ENCODE results near the gene NUP58.
"Not testable (repeated sequence)": the region's sequence is repeated elsewhere in the genome, so short reads cannot be mapped to it uniquely, and the experiment has no call there.

Gene NUP58

DNA sequence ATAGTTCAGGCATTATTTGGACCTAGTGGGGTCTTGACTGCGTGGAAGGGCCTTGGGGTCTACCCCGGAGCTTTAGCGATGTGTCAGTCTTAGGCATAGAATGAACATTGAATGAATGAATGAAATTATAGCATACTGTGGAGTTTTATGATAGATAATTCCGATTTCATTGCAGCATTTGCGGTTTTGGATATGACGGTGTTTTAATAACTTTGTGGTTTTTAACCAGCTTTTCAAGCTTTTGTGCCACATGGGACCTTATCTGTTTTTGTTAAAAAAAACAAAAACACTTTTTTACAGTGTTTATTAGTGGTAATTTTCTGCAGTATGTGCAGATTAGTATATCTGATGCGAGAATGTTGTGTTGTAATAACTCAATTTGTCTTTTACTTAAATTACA lies 696 bp downstream of the NUP58 start:
- ATAC-seq (ENCODE audit: insufficient read depth, low read depth) (no peak), DNase-seq (no peak)
- Histone ChIP-seq H3K27ac (ENCODE audit: low read length) (peak overlapping the region; percentile 78), H3K4me2 (ENCODE audit: insufficient read depth, low read length) (peak overlapping the region; percentile 89), H3K79me2 (ENCODE audit: insufficient read depth, low read length) (peaks cover 62% of the 10 kb centered on the region), H3K36me3 (ENCODE audit: insufficient read depth, low read length) (peaks cover 39% of the 10 kb centered on the region), H4K20me1 (ENCODE audit: insufficient read depth, low read length) (peaks cover 46% of the 10 kb centered on the region), H3K9ac (ENCODE audit: low read depth, low read length) (peak overlapping the region; percentile 66), H3K27me3 (ENCODE audit: insufficient read depth, low read length, poor library complexity) (no peaks in the 10 kb centered on the region), H3K4me1 (ENCODE audit: insufficient read depth, low read length) (peaks cover 44% of the 10 kb centered on the region), H3K9me3 (ENCODE audit: insufficient read depth, low read length, severe bottlenecking) (no peaks in the 10 kb centered on the region), H2AFZ (ENCODE audit: low read depth, low read length) (peak overlapping the region; percentile 62), H3K4me3 (ENCODE audit: low read depth in 1 of 2, low read length in 2 of 2) (peak overlapping the region; percentile 62 to 86)
- TF ChIP-seq CTCF (IDR thresholded peaks at IDR 0.05; ENCODE audit: borderline replicate concordance, extremely low read depth, low read length, poor library complexity, severe bottlenecking) (no peak), EZH2 (IDR thresholded peaks at IDR 0.05; ENCODE audit: borderline replicate concordance, low read depth, low read length, severe bottlenecking) (no peak)

- ATAC-seq (ENCODE audit: insufficient read depth, low read depth) (no peak), DNase-seq (no peak)
- no peak overlapping the region for H3K4me3 ChIP-seq (ENCODE audit: low read depth in 1 of 2, low read length in 2 of 2)
- no peak overlapping the region for H2AFZ ChIP-seq (ENCODE audit: low read depth, low read length)
- H3K27ac ChIP-seq (ENCODE audit: low read length) = no peak overlapping the region
- H3K9ac ChIP-seq (ENCODE audit: low read depth, low read length) = no peak overlapping the region
- peaks cover 80% of the 10 kb centered on the region for H3K36me3 ChIP-seq (ENCODE audit: insufficient read depth, low read length)
- no peaks in the 10 kb centered on the region for H3K27me3 ChIP-seq (ENCODE audit: insufficient read depth, low read length, poor library complexity)
- H3K4me1 ChIP-seq (ENCODE audit: insufficient read depth, low read length) = peaks cover 34% of the 10 kb centered on the region
- H3K4me2 ChIP-seq (ENCODE audit: insufficient read depth, low read length) = no peak overlapping the region
- no peak for TF ChIP-seq CTCF (IDR thresholded peaks at IDR 0.05; ENCODE audit: borderline replicate concordance, extremely low read depth, low read length, poor library complexity, severe bottlenecking)
- no peak for TF ChIP-seq EZH2 (IDR thresholded peaks at IDR 0.05; ENCODE audit: borderline replicate concordance, low read depth, low read length, severe bottlenecking)
- peaks cover 88% of the 10 kb centered on the region for H3K79me2 ChIP-seq (ENCODE audit: insufficient read depth, low read length)
- H3K9me3 ChIP-seq (ENCODE audit: insufficient read depth, low read length, severe bottlenecking) = no peaks in the 10 kb centered on the region
- H4K20me1 ChIP-seq (ENCODE audit: insufficient read depth, low read length) = peaks cover 45% of the 10 kb centered on the region
Measured at GRCh38 chr13:25306671-25307464, 5.4 kb downstream of the NUP58 start.

GRCh38 chr13:25310891-25311290 lies 9.5 kb downstream of the NUP58 start:
- H2AFZ ChIP-seq (ENCODE audit: low read depth, low read length) = no peak overlapping the region
- H3K4me1 ChIP-seq (ENCODE audit: insufficient read depth, low read length) = peaks cover 3% of the 10 kb centered on the region; the same call in 1 of the 2 replicates
- peaks cover 71% of the 10 kb centered on the region for H3K79me2 ChIP-seq (ENCODE audit: insufficient read depth, low read length)
- H3K27ac ChIP-seq (ENCODE audit: low read length) = no peak overlapping the region
- H3K9me3 ChIP-seq (ENCODE audit: insufficient read depth, low read length, severe bottlenecking) = no peaks in the 10 kb centered on the region
- no peak for ATAC-seq (ENCODE audit: insufficient read depth, low read depth)
- no peak overlapping the region for H3K4me3 ChIP-seq (ENCODE audit: low read depth in 1 of 2, low read length in 2 of 2)
- no peak overlapping the region for H3K9ac ChIP-seq (ENCODE audit: low read depth, low read length)
- no peak for DNase-seq
- H4K20me1 ChIP-seq (ENCODE audit: insufficient read depth, low read length) = peaks cover 12% of the 10 kb centered on the region
- H3K36me3 ChIP-seq (ENCODE audit: insufficient read depth, low read length) = peaks cover 86% of the 10 kb centered on the region
- TF ChIP-seq EZH2 (IDR thresholded peaks at IDR 0.05; ENCODE audit: borderline replicate concordance, low read depth, low read length, severe bottlenecking) (no peak), CTCF (IDR thresholded peaks at IDR 0.05; ENCODE audit: borderline replicate concordance, extremely low read depth, low read length, poor library complexity, severe bottlenecking) (no peak)
- no peaks in the 10 kb centered on the region for H3K27me3 ChIP-seq (ENCODE audit: insufficient read depth, low read length, poor library complexity)
- H3K4me2 ChIP-seq (ENCODE audit: insufficient read depth, low read length) = no peak overlapping the region

DNA sequence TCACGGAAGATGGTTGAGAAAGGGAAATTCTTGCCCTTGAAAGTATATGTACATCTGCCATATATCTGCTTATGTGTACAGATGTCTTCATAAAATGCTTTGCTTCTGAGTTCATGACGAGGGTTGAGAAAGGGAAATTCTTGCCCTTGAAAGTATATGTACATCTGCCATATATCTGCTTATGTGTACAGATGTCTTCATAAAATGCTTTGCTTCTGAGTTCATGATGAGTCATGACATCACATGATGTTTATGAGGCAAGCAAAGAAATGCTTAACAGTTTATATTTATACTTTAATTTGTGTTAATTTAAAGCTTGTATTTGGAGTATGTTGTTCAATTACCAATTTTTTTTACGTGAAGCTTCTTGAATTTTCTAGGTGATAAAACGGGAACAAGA lies 17.5 kb downstream of the NUP58 start:
- DNase-seq = not testable (repeated sequence)

More for the DNA sequence above, 17.5 kb downstream of the NUP58 start:
- Histone ChIP-seq H3K79me2 (ENCODE audit: insufficient read depth, low read length) (peaks cover 40% of the 10 kb centered on the region), H3K36me3 (ENCODE audit: insufficient read depth, low read length) (peaks cover 96% of the 10 kb centered on the region)
- H3K4me3 ChIP-seq (ENCODE audit: low read depth in 1 of 2, low read length in 2 of 2); H3K27me3 ChIP-seq (ENCODE audit: insufficient read depth, low read length, poor library complexity); H2AFZ ChIP-seq (ENCODE audit: low read depth, low read length); ATAC-seq (ENCODE audit: insufficient read depth, low read depth); H3K27ac ChIP-seq (ENCODE audit: low read length); H3K9ac ChIP-seq (ENCODE audit: low read depth, low read length); H3K9me3 ChIP-seq (ENCODE audit: insufficient read depth, low read length, severe bottlenecking); H3K4me1 ChIP-seq (ENCODE audit: insufficient read depth, low read length); H4K20me1 ChIP-seq (ENCODE audit: insufficient read depth, low read length); H3K4me2 ChIP-seq (ENCODE audit: insufficient read depth, low read length): not testable (repeated sequence)
